ENCODE measurements around the gene SLC6A4.
"Not testable (repeated sequence)": the region's sequence is repeated elsewhere in the genome, so short reads cannot be mapped to it uniquely, and the experiment has no call there.

SLC6A4 gene

DNA sequence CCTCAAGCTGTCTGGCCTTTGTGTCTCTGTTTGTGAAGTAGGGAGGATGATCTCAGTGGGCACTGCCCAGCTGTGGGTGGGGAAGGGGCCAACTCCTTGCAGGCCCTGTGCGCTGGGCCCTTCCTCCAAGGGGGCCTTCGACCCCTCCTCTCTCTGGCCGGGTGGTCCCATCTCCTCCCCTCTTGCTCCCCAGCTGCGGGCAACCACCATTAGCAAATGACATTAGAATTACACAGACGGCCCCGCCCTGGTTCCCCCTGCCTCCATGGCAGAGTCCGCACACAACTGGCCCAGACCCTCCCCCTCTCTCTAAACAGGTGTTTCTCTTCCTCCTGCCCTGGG, 2.5 kb upstream of the SLC6A4 start:
- no peak overlapping the region for H3K4me3 ChIP-seq (ENCODE audit: low read depth in 1 of 2, low read length in 2 of 2)
- H3K36me3 ChIP-seq (ENCODE audit: control insufficient read depth in 1 of 2, insufficient read depth in 2 of 2, low read length in 2 of 2) = no peaks in the 10 kb centered on the region
- no peaks in the 10 kb centered on the region for H3K9me3 ChIP-seq (ENCODE audit: control insufficient read depth in 1 of 2, low read length in 2 of 2)
- H3K27ac ChIP-seq (ENCODE audit: low read length) = no peak overlapping the region
- peaks cover 0 to 36% of the 10 kb centered on the region in 2 donors for H3K4me1 ChIP-seq (ENCODE audit: control insufficient read depth in 1 of 2, insufficient read depth in 2 of 2, low read length in 2 of 2)
- H3K27me3 ChIP-seq (ENCODE audit: low read depth, low read length) = peaks cover 26% of the 10 kb centered on the region

DNA sequence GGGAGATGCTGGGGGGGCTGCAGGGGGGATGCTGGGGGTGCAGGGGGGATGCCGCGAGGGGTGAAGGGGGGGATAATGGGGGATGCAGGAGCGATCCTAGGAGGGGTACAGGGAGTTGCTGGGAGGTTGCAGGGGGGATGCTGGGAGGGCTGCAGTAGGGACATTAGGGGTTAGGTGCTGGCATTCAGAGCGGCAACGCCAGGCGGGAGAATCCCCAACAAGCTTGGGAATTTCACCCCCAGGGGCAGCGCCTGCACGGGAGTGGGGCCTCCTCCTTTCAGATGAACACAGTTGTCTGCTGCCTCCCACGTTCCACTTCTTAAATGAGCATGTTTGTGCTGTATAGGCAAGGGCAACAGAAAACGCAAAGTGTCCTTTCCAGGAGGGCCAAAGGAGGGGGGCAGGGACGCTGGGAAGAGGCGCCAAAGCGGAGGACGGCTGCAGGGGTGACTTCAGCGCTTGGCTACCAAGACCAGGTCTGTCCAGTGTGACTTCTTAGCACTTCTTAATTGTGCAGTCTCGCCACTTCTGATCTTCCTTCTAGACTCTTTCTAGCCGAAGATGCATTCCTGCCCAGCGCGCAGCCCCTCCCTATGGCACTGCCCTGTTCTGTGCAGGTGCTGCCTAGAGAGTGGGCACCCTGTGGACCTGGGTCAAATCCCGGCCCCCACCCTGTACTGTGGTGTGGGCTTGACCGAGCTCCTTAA, 2.0 kb upstream of the SLC6A4 start:
- H3K9me3 ChIP-seq (ENCODE audit: control insufficient read depth in 1 of 2, low read length in 2 of 2) = no peaks in the 10 kb centered on the region
- H3K36me3 ChIP-seq (ENCODE audit: control insufficient read depth in 1 of 2, insufficient read depth in 2 of 2, low read length in 2 of 2) = no peaks in the 10 kb centered on the region
- peaks cover 0 to 36% of the 10 kb centered on the region in 2 donors for H3K4me1 ChIP-seq (ENCODE audit: control insufficient read depth in 1 of 2, insufficient read depth in 2 of 2, low read length in 2 of 2)
- no peak overlapping the region for H3K4me3 ChIP-seq (ENCODE audit: low read depth in 1 of 2, low read length in 2 of 2)
- H3K27ac ChIP-seq (ENCODE audit: low read length) = no peak overlapping the region
- peaks cover 26% of the 10 kb centered on the region for H3K27me3 ChIP-seq (ENCODE audit: low read depth, low read length)

DNA sequence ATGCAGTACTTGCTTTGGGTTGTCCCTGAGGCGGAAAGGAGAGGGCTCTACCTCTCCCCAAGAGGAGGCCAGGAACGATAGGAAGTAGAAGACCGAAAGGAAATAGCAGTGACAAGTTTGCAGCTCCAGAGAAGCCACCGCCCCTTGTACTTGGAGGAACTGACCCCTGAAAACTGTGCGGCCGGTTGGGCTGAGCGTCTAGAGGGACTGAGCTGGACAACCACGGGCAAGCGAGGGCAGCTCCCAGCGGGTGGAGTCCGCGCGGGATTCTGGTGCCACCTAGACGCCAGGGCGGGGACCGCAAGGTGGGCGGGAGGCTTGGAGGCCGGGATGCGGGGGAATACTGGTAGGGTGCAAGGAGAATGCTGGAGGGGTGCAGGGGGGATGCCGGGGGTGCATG, 1.3 kb upstream of the SLC6A4 start:
- H3K36me3 ChIP-seq (ENCODE audit: control insufficient read depth in 1 of 2, insufficient read depth in 2 of 2, low read length in 2 of 2) = no peaks in the 10 kb centered on the region
- peaks cover 0 to 36% of the 10 kb centered on the region in 2 donors for H3K4me1 ChIP-seq (ENCODE audit: control insufficient read depth in 1 of 2, insufficient read depth in 2 of 2, low read length in 2 of 2)
- peaks cover 26% of the 10 kb centered on the region for H3K27me3 ChIP-seq (ENCODE audit: low read depth, low read length)
- no peak overlapping the region for H3K4me3 ChIP-seq (ENCODE audit: low read depth in 1 of 2, low read length in 2 of 2)
- H3K9me3 ChIP-seq (ENCODE audit: control insufficient read depth in 1 of 2, low read length in 2 of 2) = no peaks in the 10 kb centered on the region
- no peak overlapping the region for H3K27ac ChIP-seq (ENCODE audit: low read length)

DNA sequence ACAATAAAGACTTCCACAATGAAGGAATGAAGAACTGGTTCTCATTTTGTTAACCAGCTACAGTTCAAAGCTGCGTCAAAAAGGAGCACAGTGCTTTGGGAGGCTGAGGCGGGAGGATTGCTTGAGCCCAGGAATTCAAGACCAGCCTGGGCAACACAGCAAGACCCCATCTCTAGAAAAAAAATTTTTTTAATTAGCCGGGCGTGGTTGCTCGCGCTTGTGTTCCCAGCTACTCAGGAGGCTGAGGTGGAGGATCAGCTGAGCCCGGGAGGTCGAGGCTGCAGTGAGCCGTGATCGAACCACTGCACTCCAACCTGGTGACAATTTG, 764 bp upstream of the SLC6A4 start:
- Histone ChIP-seq H3K4me1 (ENCODE audit: control insufficient read depth in 1 of 2, insufficient read depth in 2 of 2, low read length in 2 of 2) (peaks cover 0 to 36% of the 10 kb centered on the region in 2 donors), H3K27me3 (ENCODE audit: low read depth, low read length) (peaks cover 26% of the 10 kb centered on the region), H3K9me3 (ENCODE audit: control insufficient read depth in 1 of 2, low read length in 2 of 2) (no peaks in the 10 kb centered on the region), H3K27ac (ENCODE audit: low read length) (no peak overlapping the region), H3K36me3 (ENCODE audit: control insufficient read depth in 1 of 2, insufficient read depth in 2 of 2, low read length in 2 of 2) (no peaks in the 10 kb centered on the region), H3K4me3 (ENCODE audit: low read depth in 1 of 2, low read length in 2 of 2) (peak overlapping the region; percentile 47 to 70)

DNA sequence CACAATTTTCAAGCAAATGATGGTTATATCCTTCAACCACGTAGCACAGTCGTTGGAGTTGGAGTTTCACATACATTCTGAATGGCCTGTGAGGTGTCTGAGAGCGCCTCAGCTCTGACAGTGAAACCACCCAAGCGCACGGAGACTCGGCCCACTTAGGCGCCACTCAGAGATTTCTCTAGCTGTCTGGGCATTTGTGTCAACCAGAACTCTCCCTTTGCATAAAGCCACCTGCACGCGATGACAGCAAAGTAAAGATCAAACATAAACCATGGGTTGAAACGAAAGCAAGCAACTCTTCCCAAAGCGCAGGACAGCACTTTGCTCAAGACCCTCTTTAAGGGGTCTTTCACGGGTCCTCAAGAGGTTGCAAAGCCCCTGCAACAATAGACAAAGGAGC, 533 bp downstream of the SLC6A4 start:
- Histone ChIP-seq H3K4me3 (ENCODE audit: low read depth in 1 of 2, low read length in 2 of 2) (peak overlapping the region; percentile 26 to 70), H3K4me1 (ENCODE audit: control insufficient read depth in 1 of 2, insufficient read depth in 2 of 2, low read length in 2 of 2) (peaks cover 0 to 36% of the 10 kb centered on the region in 2 donors), H3K36me3 (ENCODE audit: control insufficient read depth in 1 of 2, insufficient read depth in 2 of 2, low read length in 2 of 2) (no peaks in the 10 kb centered on the region), H3K27ac (ENCODE audit: low read length) (no peak overlapping the region), H3K9me3 (ENCODE audit: control insufficient read depth in 1 of 2, low read length in 2 of 2) (no peaks in the 10 kb centered on the region), H3K27me3 (ENCODE audit: low read depth, low read length) (peaks cover 26% of the 10 kb centered on the region)

DNA sequence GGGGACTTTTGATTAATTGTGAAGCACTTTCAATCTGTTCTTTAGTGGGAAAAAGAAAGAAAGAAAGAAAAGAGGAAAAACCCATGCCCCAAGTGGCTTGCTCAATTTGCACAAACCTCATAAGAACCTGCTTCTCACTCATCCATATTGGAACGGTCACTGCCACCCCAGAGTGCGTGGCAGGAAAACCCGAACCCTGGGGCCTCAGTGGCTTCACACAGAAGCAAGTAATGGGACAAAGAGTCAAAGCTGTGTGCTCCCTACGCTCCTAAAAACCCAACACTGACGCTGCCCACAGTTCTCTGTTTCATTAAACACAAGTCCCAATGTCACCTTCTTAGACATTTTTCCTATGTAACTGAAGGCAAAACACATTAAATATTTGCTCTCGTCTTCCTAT, 1.2 kb downstream of the SLC6A4 start:
- H3K27me3 ChIP-seq (ENCODE audit: low read depth, low read length) = peaks cover 26% of the 10 kb centered on the region
- no peak overlapping the region for H3K27ac ChIP-seq (ENCODE audit: low read length)
- no peak overlapping the region for H3K4me3 ChIP-seq (ENCODE audit: low read depth in 1 of 2, low read length in 2 of 2)
- no peaks in the 10 kb centered on the region for H3K9me3 ChIP-seq (ENCODE audit: control insufficient read depth in 1 of 2, low read length in 2 of 2)
- no peaks in the 10 kb centered on the region for H3K36me3 ChIP-seq (ENCODE audit: control insufficient read depth in 1 of 2, insufficient read depth in 2 of 2, low read length in 2 of 2)
- peaks cover 0 to 36% of the 10 kb centered on the region in 2 donors for H3K4me1 ChIP-seq (ENCODE audit: control insufficient read depth in 1 of 2, insufficient read depth in 2 of 2, low read length in 2 of 2)

DNA sequence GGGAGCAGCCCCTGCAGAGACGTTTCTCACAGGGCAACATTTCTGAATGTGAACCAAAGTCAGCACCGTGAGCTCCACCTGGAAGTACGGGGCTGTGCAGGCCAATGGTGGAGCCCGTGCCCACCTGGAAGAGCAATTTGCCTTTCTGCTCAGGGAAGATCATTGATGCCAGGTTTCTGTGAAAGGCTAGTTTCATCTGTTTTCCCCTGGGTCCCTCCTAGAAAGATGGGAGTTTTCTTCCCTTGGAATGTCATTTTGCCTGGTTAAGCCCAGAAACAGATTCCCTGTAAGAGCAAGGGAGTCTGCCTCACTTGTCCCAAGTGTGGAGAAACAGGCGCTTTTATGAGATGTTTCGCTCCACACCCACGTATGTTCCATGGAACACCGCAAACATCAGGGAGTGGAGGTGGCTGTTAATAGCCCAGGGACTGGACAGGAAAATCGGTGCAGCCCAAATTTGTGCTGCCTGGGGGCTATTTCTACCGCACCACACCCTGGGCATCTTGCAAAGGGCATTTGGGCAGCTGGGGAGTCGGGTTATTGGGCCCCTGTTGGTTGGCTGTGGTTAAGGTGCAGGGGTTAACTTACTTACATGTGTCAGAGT, 2.6 kb downstream of the SLC6A4 start:
- Histone ChIP-seq H3K27ac (ENCODE audit: low read length) (no peak overlapping the region), H3K4me3 (ENCODE audit: low read depth in 1 of 2, low read length in 2 of 2) (no peak overlapping the region), H3K36me3 (ENCODE audit: control insufficient read depth in 1 of 2, insufficient read depth in 2 of 2, low read length in 2 of 2) (no peaks in the 10 kb centered on the region), H3K27me3 (ENCODE audit: low read depth, low read length) (peaks cover 15% of the 10 kb centered on the region), H3K9me3 (ENCODE audit: control insufficient read depth in 1 of 2, low read length in 2 of 2) (no peaks in the 10 kb centered on the region), H3K4me1 (ENCODE audit: control insufficient read depth in 1 of 2, insufficient read depth in 2 of 2, low read length in 2 of 2) (peaks cover 0 to 29% of the 10 kb centered on the region in 2 donors)

DNA sequence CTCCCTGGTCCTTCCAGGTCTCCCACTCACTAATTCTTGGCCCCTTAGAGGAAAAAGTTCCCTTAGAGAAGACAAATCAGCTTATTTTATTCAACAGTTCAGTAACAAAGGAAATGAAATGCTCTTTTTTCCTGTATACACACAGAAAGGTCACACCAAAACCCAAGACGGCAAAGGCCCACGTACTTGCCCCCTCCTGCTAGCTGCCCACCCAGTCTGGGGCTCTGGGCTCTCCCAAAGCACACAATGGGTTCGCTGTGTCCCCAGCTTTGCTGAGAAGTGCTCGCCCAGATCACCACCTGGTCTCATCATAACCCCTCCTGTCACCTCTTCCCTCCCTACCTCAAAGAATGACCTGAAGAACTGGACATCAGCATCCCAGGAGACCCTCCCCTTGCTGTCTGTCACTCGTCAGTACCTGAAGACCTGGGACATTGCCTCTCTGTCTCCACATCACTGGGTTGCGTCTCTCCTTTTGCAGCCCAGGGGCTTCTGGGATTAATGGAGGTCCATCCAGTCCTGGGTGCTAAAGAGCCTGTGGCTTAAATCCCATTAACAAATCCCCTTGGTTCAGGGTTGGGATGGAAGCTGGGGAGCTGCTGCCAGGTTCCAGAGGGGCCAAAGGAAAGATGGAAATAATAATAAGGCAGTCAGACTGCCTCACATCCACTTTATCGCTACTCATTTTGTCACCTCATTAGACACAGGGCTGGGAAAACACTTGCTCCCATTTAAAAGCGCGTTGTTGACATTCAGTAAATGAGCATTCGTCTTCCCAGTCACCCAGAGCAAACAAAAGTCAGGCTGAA, 3.3 kb downstream of the SLC6A4 start:
- no peaks in the 10 kb centered on the region for H3K36me3 ChIP-seq (ENCODE audit: control insufficient read depth in 1 of 2, insufficient read depth in 2 of 2, low read length in 2 of 2)
- H3K4me1 ChIP-seq (ENCODE audit: control insufficient read depth in 1 of 2, insufficient read depth in 2 of 2, low read length in 2 of 2) = peaks cover 0 to 22% of the 10 kb centered on the region in 2 donors
- H3K27ac ChIP-seq (ENCODE audit: low read length) = no peak overlapping the region
- H3K27me3 ChIP-seq (ENCODE audit: low read depth, low read length) = peaks cover 9% of the 10 kb centered on the region
- H3K9me3 ChIP-seq (ENCODE audit: control insufficient read depth in 1 of 2, low read length in 2 of 2) = no peaks in the 10 kb centered on the region
- no peak overlapping the region for H3K4me3 ChIP-seq (ENCODE audit: low read depth in 1 of 2, low read length in 2 of 2)

DNA sequence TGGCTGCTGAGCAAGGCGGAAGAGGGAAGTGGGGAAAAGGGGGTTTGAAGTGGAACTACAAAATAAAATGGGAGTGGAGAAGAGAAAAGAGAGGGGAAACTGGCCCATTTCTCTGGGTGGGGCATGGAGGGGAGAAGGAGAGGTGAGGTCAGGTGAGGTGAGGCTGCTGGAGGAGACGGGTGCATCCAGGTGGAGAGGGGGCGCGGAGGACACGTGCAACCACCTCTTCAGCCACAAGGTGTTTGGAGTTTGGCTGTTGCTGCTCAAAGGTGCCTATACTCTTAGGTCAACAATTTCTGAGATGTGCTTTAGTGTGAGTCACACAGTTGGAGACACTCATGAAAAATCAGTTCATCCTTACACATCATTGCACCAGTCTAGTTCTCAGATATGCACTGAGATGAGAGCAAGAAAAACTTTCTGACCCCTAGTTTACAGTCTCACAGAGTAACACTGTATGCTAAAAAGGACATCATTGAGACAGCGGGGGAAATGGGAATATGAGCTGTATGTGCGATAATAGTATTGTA, 4.8 kb downstream of the SLC6A4 start:
- Histone ChIP-seq H3K4me1 (ENCODE audit: control insufficient read depth in 1 of 2, insufficient read depth in 2 of 2, low read length in 2 of 2) (peaks cover 0 to 8% of the 10 kb centered on the region in 2 donors), H3K9me3 (ENCODE audit: control insufficient read depth in 1 of 2, low read length in 2 of 2) (no peaks in the 10 kb centered on the region), H3K27me3 (ENCODE audit: low read depth, low read length) (peaks cover 6% of the 10 kb centered on the region), H3K36me3 (ENCODE audit: control insufficient read depth in 1 of 2, insufficient read depth in 2 of 2, low read length in 2 of 2) (no peaks in the 10 kb centered on the region), H3K27ac (ENCODE audit: low read length) (no peak overlapping the region), H3K4me3 (ENCODE audit: low read depth in 1 of 2, low read length in 2 of 2) (no peak overlapping the region)

DNA sequence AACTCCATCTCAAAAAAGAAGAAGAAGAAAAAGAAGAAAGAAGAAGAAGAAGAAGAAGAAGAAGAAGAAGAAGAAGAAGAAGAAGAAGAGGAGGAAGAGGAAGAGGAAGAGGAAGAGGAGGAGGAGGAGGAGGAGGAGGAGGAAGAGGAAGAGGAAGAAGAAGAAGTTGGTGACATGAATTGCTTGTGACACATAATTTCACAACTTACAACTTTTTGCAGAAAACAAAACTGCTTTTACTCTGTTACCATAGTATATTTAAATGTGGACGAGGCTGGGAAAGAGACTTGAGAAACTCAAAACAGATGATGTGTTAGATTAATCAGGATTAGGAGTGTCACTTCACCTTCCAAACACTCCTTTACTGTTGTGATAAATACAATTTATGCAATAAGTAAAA, 5.5 kb downstream of the SLC6A4 start:
- H3K9me3 ChIP-seq (ENCODE audit: control insufficient read depth in 1 of 2, low read length in 2 of 2); H3K27ac ChIP-seq (ENCODE audit: low read length); H3K27me3 ChIP-seq (ENCODE audit: low read depth, low read length); H3K4me1 ChIP-seq (ENCODE audit: control insufficient read depth in 1 of 2, insufficient read depth in 2 of 2, low read length in 2 of 2); H3K4me3 ChIP-seq (ENCODE audit: low read depth in 1 of 2, low read length in 2 of 2); H3K36me3 ChIP-seq (ENCODE audit: control insufficient read depth in 1 of 2, insufficient read depth in 2 of 2, low read length in 2 of 2): not testable (repeated sequence)

DNA sequence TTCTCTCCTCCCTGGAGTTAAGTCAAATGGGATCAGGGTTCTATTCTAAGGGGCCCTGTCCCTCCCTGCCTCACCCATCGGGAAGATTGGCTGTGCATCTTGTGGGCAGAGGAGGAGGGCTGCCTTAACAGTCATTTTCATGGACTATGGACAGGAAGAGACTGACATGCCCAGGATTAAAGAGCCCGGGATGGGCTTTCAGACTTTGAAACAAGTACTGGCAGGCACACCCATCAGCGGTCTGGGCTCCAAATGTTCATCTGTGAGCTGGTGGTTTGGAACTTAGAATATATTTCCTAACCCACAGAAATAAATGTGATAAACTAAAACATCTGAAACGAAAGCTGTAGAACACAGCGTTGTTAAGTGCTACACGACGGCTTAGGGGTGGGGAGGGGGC, 6.5 kb downstream of the SLC6A4 start:
- Histone ChIP-seq H3K27ac (ENCODE audit: low read length) (no peak overlapping the region), H3K4me1 (ENCODE audit: control insufficient read depth in 1 of 2, insufficient read depth in 2 of 2, low read length in 2 of 2) (no peaks in the 10 kb centered on the region), H3K9me3 (ENCODE audit: control insufficient read depth in 1 of 2, low read length in 2 of 2) (no peaks in the 10 kb centered on the region), H3K27me3 (ENCODE audit: low read depth, low read length) (no peaks in the 10 kb centered on the region), H3K36me3 (ENCODE audit: control insufficient read depth in 1 of 2, insufficient read depth in 2 of 2, low read length in 2 of 2) (no peaks in the 10 kb centered on the region), H3K4me3 (ENCODE audit: low read depth in 1 of 2, low read length in 2 of 2) (no peak overlapping the region)

Data from muscle layer of duodenum (tissue), 2 donors.